Middle frontal gyrus (tissue), 1 donor: ENCODE data around the gene MTA3.

Experiments used
- DNase-seq: peaks from one replicate; pipeline ENCODE4 v3.0.0-alpha.2; 2015; ENCODE audit warnings: low spot score; ENCODE audit errors: extremely low spot score

The MTA3 gene

DNA sequence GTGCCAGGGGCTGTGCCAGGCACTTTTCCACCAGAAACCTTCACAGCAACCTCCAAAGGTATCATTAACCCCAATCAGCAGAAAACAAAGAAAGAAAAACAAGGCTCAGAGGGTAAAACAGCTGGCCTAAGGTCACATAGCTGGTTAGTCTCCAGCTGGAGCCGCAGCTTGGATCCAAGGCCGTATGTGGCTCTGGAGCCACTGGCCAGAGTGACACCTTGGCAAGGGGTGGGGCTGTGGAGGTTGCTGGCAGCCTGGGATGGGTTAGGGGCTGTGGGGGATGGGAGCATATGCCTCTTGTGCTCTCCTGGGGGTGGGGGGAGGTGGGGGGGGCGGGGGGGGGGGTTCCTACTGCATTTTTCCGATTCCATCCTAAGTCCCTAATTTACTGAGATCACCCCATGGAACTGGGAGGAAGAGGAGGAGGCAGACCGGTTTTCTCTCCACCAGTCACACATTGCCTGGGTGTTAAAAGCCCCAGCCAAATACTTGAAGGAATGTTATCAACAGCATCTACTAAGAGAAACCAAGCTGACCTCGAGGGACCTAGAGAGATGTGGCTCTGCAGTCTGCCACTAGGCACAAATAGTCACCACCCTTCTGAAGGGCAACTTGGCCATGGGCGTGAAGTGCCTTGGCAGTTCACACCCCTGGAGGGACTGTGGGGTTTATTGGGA, 215.9 kb downstream of the MTA3 start:
- no peak for DNase-seq

DNA sequence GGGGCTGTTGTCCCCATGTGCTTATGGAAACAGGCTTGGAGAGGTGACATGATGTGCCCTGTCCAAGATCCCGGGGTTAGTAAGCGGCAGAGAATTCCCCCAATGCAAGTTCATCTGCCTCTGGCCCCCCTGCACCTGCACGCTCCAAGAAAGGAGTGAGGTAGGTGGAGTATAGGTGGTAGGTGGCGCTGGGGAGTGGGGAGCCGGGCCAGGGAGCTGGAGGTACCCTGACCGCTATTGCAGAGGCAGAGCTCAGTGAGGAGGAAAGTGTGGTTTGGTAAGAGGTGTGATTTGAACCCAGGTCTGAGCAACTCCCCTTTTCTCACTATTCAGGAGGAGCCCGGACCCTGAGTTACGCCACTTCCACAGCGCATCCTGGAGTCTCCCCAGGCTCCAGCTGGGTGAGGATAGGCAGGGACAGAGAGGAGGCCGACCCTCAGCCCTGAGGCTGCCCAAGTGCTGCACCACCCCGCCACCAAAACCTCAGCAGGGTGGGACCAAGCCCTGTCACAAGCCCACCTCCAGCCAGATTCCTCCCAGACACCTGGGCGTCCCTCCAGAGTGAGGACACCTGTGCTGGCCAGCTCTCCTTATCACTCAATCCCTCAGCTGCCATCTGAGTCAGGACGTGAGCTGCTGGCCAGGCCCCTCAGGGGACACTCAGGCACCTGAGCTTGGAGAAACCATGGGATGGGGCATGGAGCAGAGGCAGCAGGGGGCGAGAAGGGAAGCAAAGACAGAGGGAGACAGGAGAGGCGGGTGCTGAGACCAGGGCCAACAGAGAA, 218.3 kb downstream of the MTA3 start:
- DNase-seq, result no peak

DNA sequence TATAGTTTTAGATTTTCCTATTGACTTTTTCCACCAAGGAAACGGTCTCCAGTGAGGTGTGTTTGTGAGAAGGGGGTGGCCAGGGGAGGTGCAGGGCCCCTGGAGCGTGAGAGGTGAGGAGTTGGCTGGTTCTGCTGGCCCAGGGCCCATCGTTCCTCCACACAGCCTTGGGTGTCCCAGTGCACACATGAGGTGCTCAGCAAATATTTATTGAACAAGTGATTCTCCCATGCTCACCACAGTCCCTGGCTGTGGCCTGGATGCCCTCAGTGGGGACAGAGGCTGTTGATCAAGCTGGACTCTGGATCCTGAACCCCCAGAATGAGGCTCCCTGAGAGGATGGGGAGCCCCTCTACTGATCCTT, 219.0 kb downstream of the MTA3 start:
- DNase-seq, result no peak

DNA sequence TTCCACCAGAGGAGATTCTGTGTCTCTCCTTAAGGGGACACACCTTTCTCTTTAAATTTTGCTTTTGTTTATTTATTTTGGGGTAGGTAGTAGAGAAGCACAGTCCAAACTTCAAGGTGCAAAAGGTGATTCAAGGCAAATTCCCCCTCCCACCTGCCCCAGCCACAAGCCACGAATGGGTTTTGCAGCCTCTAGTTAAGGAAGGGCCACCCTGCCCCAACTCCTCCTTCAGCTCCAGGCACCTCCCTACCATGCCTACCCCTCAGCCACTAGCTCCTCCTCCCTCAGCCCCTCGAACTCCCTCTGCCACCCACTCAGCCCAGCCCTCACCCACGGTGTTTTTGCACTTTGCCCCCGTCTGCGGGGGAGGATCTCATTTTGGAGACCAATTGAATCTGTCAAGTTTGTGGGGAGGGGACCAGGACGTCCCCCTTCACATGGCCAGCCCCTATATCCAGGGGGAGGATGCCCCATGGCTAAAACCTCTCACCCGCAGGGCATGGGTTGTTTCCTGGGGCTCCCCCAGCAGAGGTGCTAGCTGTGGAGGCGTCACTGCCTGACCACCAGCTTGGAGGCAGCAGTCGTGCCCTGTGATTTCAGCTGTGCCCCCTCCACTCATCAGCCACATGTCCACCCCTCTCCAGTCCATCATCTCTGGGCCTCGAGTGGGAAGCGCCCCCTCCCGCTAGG, 219.5 kb downstream of the MTA3 start:
- DNase-seq, result no peak

DNA sequence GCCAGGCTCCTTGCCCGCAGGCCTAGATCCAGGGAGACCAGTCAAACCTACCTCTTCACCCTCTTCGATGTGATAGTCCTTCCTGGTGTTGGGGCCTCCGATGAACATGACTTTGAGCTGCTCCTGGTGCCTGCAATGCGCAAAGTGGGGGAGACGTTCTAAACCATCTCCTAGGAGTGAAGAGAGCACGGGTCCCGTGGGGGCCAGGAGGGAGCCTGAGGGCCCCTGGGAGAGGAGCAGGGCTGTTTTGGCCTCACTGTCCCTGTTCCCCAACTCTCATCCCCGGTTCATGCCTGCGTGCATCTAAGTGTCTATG, 220.0 kb downstream of the MTA3 start:
- no peak for DNase-seq

DNA sequence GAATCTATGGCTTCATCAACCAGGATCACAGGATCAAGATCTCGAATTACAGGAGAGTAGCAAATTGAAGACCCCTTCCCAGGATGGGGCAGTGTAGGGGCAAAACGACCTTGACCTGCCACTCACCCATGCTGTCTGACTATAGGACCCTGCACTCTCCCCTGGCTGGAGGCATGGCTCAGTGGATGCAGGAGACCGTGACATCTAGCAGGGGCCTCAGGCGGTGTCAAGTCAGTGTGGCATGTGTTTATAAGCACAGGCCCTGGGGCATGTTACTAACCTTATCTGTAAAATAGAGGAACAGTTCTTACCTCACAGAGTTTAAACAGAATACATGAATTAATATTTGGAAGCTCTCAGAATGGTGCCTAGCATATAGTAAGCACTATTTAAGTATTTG, 220.4 kb downstream of the MTA3 start:
- DNase-seq, result no peak

DNA sequence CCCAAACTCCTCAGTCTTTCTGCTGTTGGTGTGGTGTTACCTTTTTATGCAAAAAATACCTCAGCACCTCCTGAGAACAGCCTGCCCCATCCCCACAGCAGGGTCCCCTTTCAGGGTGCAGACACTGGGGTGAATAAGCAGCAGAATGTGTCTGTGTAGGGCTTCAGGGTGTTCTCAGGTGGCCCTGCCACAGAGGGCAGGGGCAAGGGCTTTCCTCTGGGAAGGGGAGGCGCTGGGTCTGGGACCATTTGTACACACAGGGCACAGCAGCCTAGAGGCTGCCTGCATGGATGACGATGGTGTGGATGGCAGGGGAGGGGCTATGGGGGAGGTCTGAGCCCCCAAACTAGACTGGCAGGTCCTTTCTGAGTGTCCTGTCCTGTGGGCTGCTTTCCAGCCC, 221.3 kb downstream of the MTA3 start:
- no peak for DNase-seq

DNA sequence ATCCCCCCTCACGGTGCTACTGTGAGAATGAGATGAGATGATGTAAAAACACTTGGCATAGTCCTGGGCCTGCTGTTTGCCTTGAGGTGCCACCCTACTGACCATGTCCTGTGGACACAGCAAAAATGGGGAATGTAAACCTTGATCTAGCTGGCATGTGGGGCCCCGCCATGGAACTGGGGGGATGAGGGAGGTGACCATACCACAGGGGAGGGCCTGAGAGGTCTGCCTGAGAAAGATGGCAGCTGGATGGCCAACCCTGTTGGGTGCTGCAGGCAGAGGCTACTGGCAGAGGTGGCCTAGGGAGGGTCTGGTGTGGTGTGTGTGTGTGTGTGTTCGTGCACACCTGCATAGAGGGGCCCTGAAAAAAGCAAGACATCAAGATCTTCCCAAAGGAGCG, 223.2 kb downstream of the MTA3 start:
- no peak for DNase-seq

DNA sequence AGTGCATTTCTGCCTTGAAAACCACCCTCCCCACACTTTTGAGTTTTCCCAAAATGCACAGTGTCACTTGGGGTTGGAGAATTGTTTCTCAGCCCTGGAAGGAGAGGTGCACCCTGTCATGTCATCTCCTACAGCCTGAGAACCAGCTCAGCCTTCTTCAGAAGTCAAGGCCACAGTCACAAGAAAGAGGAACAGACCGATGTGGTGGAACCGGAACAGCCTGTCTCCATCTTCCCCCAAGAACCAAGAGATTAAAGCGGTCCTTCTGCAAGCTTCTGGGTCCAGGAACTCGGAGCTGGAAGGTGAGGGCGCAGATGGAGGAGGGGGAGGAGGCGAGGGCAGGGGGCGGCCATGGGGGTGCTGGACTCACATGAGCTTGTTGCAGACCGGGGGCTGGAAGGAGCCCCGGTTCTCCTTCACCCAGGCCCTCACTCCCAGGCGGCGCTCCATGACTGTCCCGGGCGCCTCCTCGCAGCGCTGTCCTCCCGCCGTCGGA, 223.7 kb downstream of the MTA3 start:
- no peak for DNase-seq

DNA sequence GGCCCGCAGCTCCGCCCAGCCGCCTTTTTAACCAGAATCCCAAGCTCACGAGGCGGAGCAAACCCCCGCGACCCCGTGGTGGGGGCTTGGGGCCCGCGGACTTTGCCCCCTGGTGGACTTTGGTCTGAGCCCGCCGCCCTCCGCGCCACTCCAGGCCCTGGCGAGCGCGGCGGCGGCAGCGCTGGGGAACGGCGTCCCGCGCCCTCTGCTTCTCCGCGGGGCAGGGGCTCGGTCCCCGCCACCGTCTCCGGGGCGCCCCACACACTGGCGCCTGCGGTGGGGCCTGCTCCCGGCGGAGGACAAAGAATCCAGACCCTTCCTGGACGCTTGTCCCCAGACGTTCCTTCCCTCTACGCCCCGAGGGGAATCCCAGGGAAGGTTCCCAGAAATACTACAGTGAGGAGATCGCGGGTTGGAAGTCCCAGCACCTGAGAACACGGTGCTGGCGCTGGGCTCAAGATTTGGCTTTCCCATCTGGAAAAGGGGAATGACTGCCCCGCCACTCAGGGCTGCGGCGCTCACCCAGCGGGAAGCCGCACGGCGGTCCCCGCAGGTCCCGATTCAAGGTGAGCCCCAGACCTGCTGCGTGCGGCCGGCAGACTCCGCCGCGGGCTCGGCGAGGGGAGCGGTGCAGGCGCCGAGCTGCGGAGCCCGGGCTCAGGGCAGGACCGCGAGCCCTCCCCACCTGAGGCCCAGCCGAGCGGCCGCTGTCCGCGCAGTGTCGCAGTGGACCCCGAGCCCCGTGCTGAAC, 224.3 kb downstream of the MTA3 start, which contains the start of gene HAAO:
Gene HAAO (minus strand): TSS at position 1 of the 751 bp plus-strand sequence. CDS start 47 bp downstream, outside the sequence.
- DNase-seq, result no peak

DNA sequence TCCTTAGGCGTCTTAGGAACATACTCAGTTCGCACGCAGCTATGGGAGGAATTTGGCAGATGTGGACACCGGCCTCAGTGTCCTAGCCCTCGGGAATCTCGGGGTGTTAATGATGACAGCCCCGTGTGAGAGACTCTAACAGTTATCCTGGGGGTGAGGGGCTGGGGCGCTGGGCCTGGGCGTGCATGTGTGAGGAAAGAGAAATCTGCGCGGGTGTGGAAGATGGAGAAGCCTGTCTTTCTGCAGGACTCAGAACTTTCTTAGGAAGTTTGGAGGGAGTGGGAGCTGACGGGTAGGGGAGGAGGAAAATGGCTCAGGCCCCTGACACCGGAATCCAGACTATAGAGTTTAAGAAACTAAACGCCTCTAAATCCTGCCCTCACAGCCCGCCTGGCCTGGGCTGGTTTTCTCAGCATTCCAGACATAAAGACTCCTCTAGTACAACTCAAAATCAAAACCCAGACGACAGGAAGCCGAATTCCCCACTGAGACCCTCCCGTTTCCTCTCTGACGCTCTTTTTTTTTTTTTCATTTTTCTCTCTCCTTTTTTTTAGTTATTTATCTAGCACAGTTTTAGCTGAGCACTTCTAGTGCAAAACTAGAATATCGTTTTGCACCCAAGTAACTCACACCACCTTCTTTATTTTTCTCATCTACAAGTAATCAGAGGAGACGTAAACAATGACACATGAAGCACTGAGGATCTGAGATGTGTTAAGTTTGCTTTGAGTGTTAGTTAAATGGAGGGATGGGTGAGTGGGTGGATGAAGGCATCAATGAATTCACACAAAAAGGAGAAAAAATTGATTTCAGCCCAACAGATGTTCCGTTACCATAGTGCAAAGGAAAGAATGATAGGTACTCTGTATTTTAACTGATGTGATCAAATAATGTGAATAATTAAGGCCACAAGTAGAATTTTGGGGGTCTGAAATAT, 225.2 kb downstream of the MTA3 start:
- DNase-seq, result no peak

DNA sequence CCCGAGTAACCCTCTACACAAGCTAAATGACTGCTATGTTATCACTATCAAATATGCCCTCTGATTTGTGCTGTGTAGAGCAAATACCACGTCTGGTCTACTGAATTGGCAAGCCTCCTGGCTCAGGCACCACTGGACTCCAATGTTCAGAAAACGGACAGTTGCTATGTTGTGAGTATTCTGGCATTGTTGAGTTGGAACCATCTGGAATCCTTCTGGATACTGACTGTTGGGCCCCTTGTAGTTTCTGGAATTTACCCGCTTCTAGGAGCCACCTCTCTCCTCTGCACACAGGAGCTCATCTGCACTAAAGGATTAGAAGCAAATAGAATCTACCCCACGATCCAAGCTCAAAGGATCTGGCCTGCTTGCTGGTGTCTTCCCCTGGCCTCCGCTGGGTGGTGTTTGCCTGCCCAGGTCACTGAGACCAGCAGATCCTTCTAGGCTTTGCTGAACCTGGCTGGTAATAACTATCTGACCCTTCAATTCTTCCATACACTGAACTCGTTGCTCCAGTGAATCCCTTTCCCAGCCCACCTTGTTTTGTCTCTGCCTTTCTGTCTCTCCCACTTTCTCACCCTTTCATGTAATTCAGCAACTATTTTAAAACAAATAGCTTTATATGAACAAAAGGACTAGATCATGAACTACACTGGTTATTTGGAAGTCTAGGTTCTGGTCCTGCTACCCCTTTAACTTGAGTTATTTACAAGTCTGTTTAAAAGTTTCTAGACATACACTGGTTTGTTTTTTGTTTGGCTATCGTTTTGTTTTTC, 226.0 kb downstream of the MTA3 start:
- no peak for DNase-seq

DNA sequence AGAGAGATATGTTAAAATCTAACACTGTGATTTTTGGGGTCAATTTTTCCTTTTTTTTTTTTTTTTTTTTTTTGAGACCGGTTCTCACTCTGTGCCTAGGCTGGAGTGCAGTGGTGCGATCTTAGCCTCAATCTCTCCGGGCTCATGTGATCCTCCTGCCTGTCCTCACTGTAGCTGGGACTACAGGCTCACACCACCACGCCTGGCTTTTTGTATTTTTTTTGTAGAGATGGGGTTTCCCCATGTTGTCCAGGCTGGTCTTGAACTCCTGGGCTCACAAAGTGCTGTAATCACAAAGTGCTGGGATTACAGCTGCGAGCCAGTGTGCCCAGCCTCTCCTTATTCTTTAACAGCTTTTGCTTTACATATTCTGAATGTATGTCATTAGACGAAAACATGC, 226.8 kb downstream of the MTA3 start:
- DNase-seq, result no peak

DNA sequence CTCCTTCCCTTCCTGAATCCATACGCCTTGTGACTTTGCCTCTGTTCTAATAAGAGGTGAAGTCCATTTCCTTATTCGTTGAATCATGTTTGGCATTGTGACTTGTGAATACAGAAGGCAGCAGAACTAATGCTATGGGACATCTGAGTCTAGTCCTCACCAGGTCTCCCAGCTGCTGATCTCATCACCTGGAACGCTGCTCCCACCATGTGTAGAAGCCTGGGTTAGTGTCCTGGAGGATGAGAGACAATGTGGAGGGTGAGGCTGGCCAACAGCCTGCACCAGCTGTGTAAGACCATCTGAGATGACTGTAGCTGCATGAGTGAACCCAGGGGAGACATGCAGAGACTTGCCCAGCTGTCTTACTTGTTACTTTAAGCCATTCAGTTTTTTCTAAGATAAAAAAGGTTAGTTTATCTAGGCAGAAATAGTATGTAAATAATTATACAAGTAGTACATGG, 227.4 kb downstream of the MTA3 start:
- no peak for DNase-seq

DNA sequence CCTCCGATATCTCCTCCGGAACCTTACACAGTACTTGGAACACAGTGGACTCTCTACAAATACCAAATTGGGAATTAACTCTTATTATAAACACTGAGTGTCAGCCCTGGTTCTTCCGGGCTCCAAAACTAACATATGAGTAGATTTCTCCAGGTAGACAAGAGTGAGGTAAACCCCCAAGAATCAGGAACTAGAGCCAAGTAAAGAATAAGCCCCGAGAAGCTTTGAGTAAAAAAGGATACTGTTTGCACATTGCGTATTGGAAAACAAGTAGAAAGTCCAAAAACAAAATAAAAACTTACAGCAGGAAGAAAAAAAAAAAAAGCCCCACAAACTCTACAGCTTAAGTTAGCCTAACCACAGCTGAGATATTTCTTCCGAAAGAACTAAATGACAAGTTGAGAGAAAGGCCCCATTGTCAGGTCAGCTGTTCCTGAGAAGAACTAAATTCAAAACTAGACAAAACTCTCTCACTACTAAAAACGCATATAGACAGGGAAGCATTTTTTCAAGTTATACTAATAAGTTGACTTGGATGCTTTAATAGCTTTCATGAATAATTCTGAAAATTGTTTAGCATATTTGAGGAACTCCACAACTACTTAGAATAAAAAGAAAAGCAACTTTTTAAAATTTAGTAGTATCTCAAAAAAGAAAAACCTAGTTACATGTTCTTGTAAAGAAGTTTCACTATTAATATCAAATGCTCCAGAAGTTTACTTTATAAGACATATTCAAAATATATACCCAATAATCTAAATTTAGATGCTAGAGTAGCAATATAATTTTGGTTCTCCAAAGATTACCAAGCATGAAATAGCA, 228.2 kb downstream of the MTA3 start:
- no peak for DNase-seq

DNA sequence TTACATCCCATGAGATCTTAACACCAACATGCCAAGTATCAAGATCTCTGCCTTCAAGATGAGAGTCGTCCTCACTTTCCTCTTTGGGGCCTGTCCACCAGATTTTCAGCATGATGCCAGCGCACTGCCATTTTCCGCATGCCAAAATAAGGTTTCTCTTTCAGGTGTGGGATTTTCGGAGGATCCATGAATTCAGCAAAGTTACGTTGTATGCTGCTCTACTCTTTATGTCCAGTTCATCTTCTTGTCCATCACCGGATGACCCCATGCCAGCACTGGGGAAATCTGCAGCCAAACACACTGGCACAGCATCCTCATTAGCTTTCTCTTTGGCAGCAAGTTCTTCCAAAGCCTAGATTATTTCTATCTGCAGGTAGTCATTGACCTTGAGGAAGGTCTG, 228.8 kb downstream of the MTA3 start:
- DNase-seq, result no peak

DNA sequence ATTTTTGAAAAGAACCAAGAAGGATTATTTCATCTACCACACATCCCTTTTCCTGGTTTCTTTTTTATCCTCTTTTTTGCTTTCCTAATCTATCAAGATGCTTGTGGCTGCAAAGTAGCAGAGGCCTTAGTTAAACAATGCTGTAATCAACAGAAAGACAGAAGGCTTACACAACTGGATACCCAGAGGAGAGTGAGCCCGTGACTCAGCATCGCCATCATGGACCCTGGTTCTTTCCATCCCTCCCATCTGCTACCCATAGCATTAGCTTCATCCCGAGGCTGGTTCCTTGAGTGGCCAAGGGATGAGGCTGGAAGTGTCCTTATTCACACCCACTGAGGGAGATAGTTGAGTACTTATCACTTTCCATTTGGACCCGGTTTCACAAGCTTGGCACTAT, 231.4 kb downstream of the MTA3 start:
- no peak for DNase-seq

DNA sequence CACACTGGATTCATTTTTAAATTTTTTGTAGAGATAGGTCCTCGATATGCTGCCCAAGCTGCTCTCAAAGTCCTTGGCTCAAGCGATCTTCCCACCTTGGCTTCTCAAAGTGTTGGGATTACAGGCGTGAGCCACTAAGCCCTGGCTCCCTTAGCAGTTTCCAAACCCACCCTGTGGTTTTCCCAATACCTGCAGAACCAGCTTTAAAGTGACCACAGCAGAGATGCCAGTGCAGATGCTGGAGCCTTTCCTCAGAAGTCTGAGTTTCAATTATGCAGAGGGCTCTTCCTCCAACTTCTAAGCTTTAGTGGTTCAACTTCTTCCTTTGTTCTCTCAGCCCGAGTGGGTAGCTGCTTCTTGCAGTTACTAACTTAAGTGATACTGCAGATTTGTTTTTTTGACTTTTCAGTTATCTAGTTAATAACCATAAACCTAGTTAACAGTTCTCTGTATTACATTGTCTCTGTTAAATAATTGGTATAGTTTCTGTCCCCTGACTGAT, 232.1 kb downstream of the MTA3 start:
- no peak for DNase-seq

DNA sequence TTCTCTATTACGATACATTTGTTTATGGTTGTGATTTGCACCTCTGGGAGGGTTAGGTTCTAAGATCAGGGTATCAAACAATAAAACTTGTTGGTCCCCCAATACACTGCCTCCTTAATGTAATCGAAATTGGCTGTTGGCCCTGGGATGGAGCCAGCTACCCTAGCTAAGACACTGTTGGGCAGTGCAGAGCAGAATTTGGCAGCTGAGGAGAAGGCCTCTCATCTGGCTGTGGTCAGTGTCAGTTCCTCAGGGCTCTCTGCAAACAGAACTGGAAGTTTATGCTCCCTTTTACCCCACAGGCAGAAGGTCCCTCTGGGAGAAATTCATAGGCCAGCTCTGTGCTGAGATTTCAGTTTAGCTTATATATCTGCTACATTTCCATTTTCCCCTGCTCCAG, 232.5 kb downstream of the MTA3 start:
- DNase-seq, result no peak
